Parietal lobe (tissue), 2 donors: ENCODE measurements around the gene PIH1D2. TPM values are rescaled to one million over a fixed set of nuclear protein-coding genes. Genes with fewer than 3 reads are reported as not detected.

Experiments
- small RNA-seq: library from RNA; depleted of rRNA; stranded (forward); fragments of <200 nt; gene quantifications from one replicate; pipeline ENCODE3, GENCODE V24; 2014; ENCODE audit warnings: low replicate concordance
- total RNA-seq: library from RNA; depleted of rRNA; stranded (reverse); fragments of >200 nt; gene quantifications from one replicate; pipeline ENCODE4 v1.2.3, GENCODE V29; 2014

The PIH1D2 gene, protein sequence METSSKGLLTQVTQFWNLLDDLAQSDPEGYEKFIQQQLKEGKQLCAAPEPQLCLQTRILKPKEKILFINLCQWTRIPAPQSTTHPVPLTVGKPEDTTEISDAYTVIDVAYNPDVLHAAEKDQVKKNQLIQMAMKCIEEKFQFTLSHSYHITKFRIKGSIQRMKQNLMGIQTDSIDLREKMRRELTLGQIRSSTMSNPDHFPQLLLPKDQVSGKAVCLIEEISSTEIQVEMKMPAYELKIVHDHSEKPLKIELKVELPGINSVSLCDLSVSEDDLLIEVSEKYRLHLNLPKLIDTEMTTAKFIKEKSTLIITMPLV
- 2.2 TPM for total RNA-seq

GRCh38 chr11:112073941-112074811 is at the start of gene PIH1D2, which contains the start of gene NKAPD1:
Gene PIH1D2 (minus strand): TSS chr11:112074017. CDS start chr11:112073174, 843 bp downstream.
Gene NKAPD1 (plus strand): TSS chr11:112074299. CDS start chr11:112075575, 1,276 bp downstream.

DNA sequence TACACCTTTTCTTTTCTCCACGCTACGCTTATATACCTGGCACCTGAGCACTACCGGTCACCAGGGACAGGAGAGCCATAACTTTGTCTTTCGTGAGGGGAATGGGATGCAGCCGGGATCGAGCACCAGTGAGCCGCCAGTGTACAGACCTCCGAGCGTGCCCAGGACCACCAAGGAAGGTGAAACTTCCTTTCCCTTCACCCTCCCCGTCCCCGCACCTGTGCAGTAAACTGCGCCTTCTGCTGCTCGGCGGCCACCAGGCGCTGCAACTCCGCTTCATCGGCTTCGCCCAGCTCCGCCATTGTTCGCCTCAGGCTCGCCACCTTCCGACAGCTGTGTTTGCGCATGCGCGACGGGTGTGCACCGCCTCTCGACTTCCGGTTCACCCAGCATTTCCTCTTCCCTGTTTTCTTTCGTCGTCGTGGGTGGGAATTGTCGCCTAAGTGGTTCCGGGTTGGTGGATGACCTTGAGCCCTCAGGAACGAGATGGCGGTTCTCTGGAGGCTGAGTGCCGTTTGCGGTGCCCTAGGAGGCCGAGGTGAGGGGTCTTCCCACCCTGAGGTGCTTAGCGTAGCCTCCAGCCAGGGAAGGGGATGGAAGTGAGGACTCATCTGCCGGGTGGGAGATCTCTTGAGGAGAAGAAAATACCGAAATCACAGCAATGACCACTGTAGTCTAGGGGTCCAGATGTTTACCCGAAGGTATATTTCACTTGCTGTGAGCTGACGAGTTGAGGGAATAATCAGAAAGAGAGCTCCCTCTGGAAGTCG is 12.8 kb upstream of the PIH1D2 start, which contains the start of the genes SDHD and TIMM8B:
Gene SDHD (plus strand): TSS at position 452 of the 770 bp plus-strand sequence. CDS start 35 bp downstream, at position 487.
Gene TIMM8B (minus strand): TSS at position 335 of the 770 bp plus-strand sequence. CDS start 33 bp downstream, at position 302.

GRCh38 chr11:112024773-112025678 is 48.8 kb downstream of the PIH1D2 start, which contains the start of gene DLAT:
Gene DLAT (plus strand): TSS chr11:112025408. CDS start chr11:112025473, 65 bp downstream.

Small RNAs within 50 kb of the gene (small RNA-seq; reads per million reads assigned to genes)
- gene AP000907.3: not detected
- not detected for gene RNU6-893P

Other genes starting within 250 kb of the PIH1D2 start
- 113 TPM for gene ALG9, start 202.4 kb downstream of the PIH1D2 start, total RNA-seq
- 8.1 TPM for gene FDXACB1, start 194.9 kb downstream of the PIH1D2 start, total RNA-seq
- gene CFAP68, start 194.5 kb downstream of the PIH1D2 start, total RNA-seq: 14.1 TPM
- 16.0 TPM for gene CRYAB, start 162.2 kb downstream of the PIH1D2 start, total RNA-seq
- gene HSPB2, start 161.3 kb downstream of the PIH1D2 start, total RNA-seq: not detected
- not detected for gene C11orf52, start 155.1 kb downstream of the PIH1D2 start, total RNA-seq
- 83.6 TPM for gene DIXDC1, start 136.7 kb downstream of the PIH1D2 start, total RNA-seq
- 36.9 TPM for gene DLAT, start 48.6 kb downstream of the PIH1D2 start, total RNA-seq
- gene NKAPD1, start 282 bp upstream of the PIH1D2 start, total RNA-seq: 32.2 TPM
- gene TIMM8B, start 12.7 kb upstream of the PIH1D2 start, total RNA-seq: 48.8 TPM
- 67.0 TPM for gene SDHD, start 12.9 kb upstream of the PIH1D2 start, total RNA-seq
- gene IL18, start 90.1 kb upstream of the PIH1D2 start, total RNA-seq: not detected
- gene TEX12, start 93.4 kb upstream of the PIH1D2 start, total RNA-seq: 2.2 TPM
- 12.5 TPM for gene BCO2, start 101.5 kb upstream of the PIH1D2 start, total RNA-seq
- gene PTS, start 152.4 kb upstream of the PIH1D2 start, total RNA-seq: 41.0 TPM
- gene PLET1, start 186.8 kb upstream of the PIH1D2 start, total RNA-seq: not detected